ACHN (cell line): ENCODE measurements around the gene ZMAT3.
"Not testable (repeated sequence)": the region's sequence is repeated elsewhere in the genome, so short reads cannot be mapped to it uniquely, and the experiment has no call there.

Source experiments
- DNase-seq: peaks from one replicate; pipeline ENCODE4 v3.0.0-alpha.2; 2015
- in situ Hi-C: cut with HindIII; loops from 2 replicates; pipeline ENCODE4 v1.10.0; 2017; ENCODE audit warnings: low sequenced_read_pairs, low pct_ligation_motif_present, low pct_unique_long_range_greater_than_20kb

Gene ZMAT3

GRCh38 chr3:179072100-179072438, 460 bp upstream of the ZMAT3 start:
- in situ Hi-C loops = no loop called here
- peak; percentile 6 for DNase-seq

- in situ Hi-C loops = no loop called here
Observed at GRCh38 chr3:179071027-179071322, 634 bp downstream of the ZMAT3 start.

GRCh38 chr3:179069762-179070390, 1.7 kb downstream of the ZMAT3 start:
- in situ Hi-C loops = no loop called here
- DNase-seq = peak; percentile 51

More at GRCh38 chr3:179071027-179071322, 634 bp downstream of the ZMAT3 start:
- DNase-seq = no peak

GRCh38 chr3:179068779-179069530, 2.7 kb downstream of the ZMAT3 start:
- in situ Hi-C loops = no loop called here
- DNase-seq = peak; percentile 52

- in situ Hi-C loops = no loop called here
- DNase-seq = no peak
Observed at GRCh38 chr3:179067839-179068238, 3.8 kb downstream of the ZMAT3 start.

GRCh38 chr3:179067291-179067690, 4.3 kb downstream of the ZMAT3 start:
- no peak for DNase-seq
- in situ Hi-C loops = no loop called here

GRCh38 chr3:179063945-179064560, 7.6 kb downstream of the ZMAT3 start:
- DNase-seq = no peak
- in situ Hi-C loops = no loop called here

- in situ Hi-C loops = no loop called here
- DNase-seq = no peak
Observed at GRCh38 chr3:179056326-179056725, 15.3 kb downstream of the ZMAT3 start.

GRCh38 chr3:179054565-179054964, 17.0 kb downstream of the ZMAT3 start:
- in situ Hi-C loops, DNase-seq: not testable (repeated sequence)

- no peak for DNase-seq
- in situ Hi-C loops = no loop called here
Observed at GRCh38 chr3:179046497-179047353, 24.9 kb downstream of the ZMAT3 start.

GRCh38 chr3:179045719-179046402, 25.7 kb downstream of the ZMAT3 start:
- in situ Hi-C loops = no loop called here
- no peak for DNase-seq

- DNase-seq, in situ Hi-C loops: not testable (repeated sequence)
Observed at GRCh38 chr3:179038899-179039251, 32.7 kb downstream of the ZMAT3 start.

- in situ Hi-C loops = no loop called here
- no peak for DNase-seq
Observed at GRCh38 chr3:179038216-179038898, 33.3 kb downstream of the ZMAT3 start.

- in situ Hi-C loops = no loop called here
- no peak for DNase-seq
Observed at GRCh38 chr3:179037351-179037750, 34.3 kb downstream of the ZMAT3 start.

GRCh38 chr3:179036626-179037300, 34.8 kb downstream of the ZMAT3 start:
- no peak for DNase-seq
- in situ Hi-C loops = no loop called here

GRCh38 chr3:179036226-179036625, 35.4 kb downstream of the ZMAT3 start:
- in situ Hi-C loops = no loop called here

GRCh38 chr3:179035232-179035631, 36.4 kb downstream of the ZMAT3 start:
- in situ Hi-C loops = no loop called here
- no peak for DNase-seq

More at GRCh38 chr3:179036226-179036625, 35.4 kb downstream of the ZMAT3 start:
- no peak for DNase-seq

- in situ Hi-C loops, DNase-seq: not testable (repeated sequence)
Observed at GRCh38 chr3:179033304-179033657, 38.3 kb downstream of the ZMAT3 start.
